HepG2 (cell line): ENCODE results near the gene KRT6C. TPM values are rescaled to one million over a fixed set of nuclear protein-coding genes. Genes with fewer than 3 reads are reported as not detected.
A peak's percentile ranks its signal among the peaks of the same experiment; 100 is the strongest.

ENCODE experiments used
- ATAC-seq: fragments of 200-7000 bp; cut with Tn5 transposase; 3 replicates; pipeline ENCODE4 v1.9.1; 2020; ENCODE audit warnings: mild to moderate bottlenecking, moderate library complexity
- BruUV-seq: library from RNA; stranded (reverse); fragments of 400-500 nt; replicated peaks from 2 replicates; lab custom pipeline; 2021; lab: Mats Ljungman, UMichigan
- CTCF ChIA-PET: fragments of 300-600 bp; formaldehyde crosslinking; extraction: SDS; loops from one replicate; lab custom pipeline; 2021; ENCODE audit warnings: low total read pairs, inconsistent platforms, low intra/inter-chr PET ratio; lab: Yijun Ruan, JAX
- POLR2A ChIA-PET: fragments of 350-600 bp; sonication (Branson Sonifier 250); formaldehyde crosslinking; loops from one replicate; lab custom pipeline; 2020; ENCODE audit warnings: antibody characterized with exemption, inconsistent platforms; lab: Yijun Ruan, JAX
- DNase-seq: peaks from one replicate; pipeline ENCODE4 v3.0.0-alpha.2; 2015; ENCODE audit warnings: low spot score
- FAIRE-seq: peaks from 3 replicates; lab custom pipeline; 2011; peaks lifted over from hg19 to GRCh38; lab: Jason Lieb, UNC
- H2AFZ ChIP-seq: one replicate; pipeline ENCODE4 v1.6.1; 2011; ENCODE audit warnings: low read length, inconsistent platforms
- H3K27ac ChIP-seq: fragments of 300-600 bp; 3 replicates; pipeline ENCODE4 v1.8.0; 2011; ENCODE audit warnings: mixed run types, mild to moderate bottlenecking, mixed read lengths, low read length, inconsistent platforms; ENCODE audit not compliant: insufficient read depth; ENCODE audit errors: extremely low read length
- H3K27me3 ChIP-seq, 2 experiments: fragments of 200-600 bp in 1 of 2; 2 replicates in 1 of 2; 3 replicates in 1 of 2; pipeline versions ENCODE4 v1.6.0 to v1.8.0; 2011; ENCODE audit warnings: low read length in 2 of 2, mild to moderate bottlenecking in 2 of 2, moderate library complexity in 2 of 2, inconsistent platforms in 1 of 2; ENCODE audit not compliant: insufficient read depth in 2 of 2, control insufficient read depth in 1 of 2
- H3K36me3 ChIP-seq, 2 experiments: fragments of 200-600 bp in 1 of 2; replicated peaks in 1 of 2; 2 replicates in 1 of 2; 3 replicates in 1 of 2; pipeline versions ENCODE4 v1.5.1 to v1.8.0; 2011; ENCODE audit warnings: low read length in 2 of 2, inconsistent platforms in 1 of 2; ENCODE audit not compliant: insufficient read depth in 2 of 2, control insufficient read depth in 1 of 2
- H3K4me1 ChIP-seq: 2 replicates; pipeline ENCODE4 v1.5.1; 2012; ENCODE audit warnings: low read length, inconsistent platforms; ENCODE audit not compliant: insufficient read depth
- H3K4me2 ChIP-seq: 2 replicates; pipeline ENCODE4 v1.6.0; 2011; ENCODE audit warnings: low read depth, low read length, inconsistent platforms
- H3K4me3 ChIP-seq, 3 experiments: fragments of 200-600 bp in 1 of 3; sonication (generic), shearing (Covaris generic) in 1 of 3; replicated peaks in 1 of 3; 2 replicates each; pipeline ENCODE4 v1.5.1; 2011 to 2016; ENCODE audit warnings: low read length in 3 of 3, inconsistent platforms in 2 of 3, low read depth in 2 of 3, mild to moderate bottlenecking in 2 of 3, control low read depth in 1 of 3, mixed read lengths in 1 of 3; ENCODE audit not compliant: insufficient read depth in 1 of 3
- H3K79me2 ChIP-seq: one replicate; pipeline ENCODE4 v1.6.1; 2011; ENCODE audit warnings: low read length, inconsistent platforms; ENCODE audit not compliant: insufficient read depth
- H3K9ac ChIP-seq: 2 replicates; pipeline ENCODE4 v1.6.0; 2011; ENCODE audit warnings: mild to moderate bottlenecking, low read depth, low read length, inconsistent platforms; ENCODE audit not compliant: insufficient read depth
- H3K9me3 ChIP-seq: 2 replicates; pipeline ENCODE4 v1.5.1; 2012; ENCODE audit warnings: mild to moderate bottlenecking, low read length
- H4K20me1 ChIP-seq: 2 replicates; pipeline ENCODE4 v1.6.0; 2011; ENCODE audit warnings: inconsistent platforms, mild to moderate bottlenecking, low read length, moderate library complexity; ENCODE audit not compliant: insufficient read depth
- CTCF ChIP-seq: sonication (generic); formaldehyde crosslinking; IDR thresholded peaks from 2 replicates; pipeline ENCODE4 v1.5.0; 2020; ENCODE audit warnings: mild to moderate bottlenecking, missing genetic modification reagents, moderate library complexity
- SP4 ChIP-seq: sonication (generic); formaldehyde crosslinking; IDR thresholded peaks from 2 replicates; pipeline ENCODE4 v1.8.1; 2023; ENCODE audit warnings: mild to moderate bottlenecking, missing genetic modification reagents
- SP5 ChIP-seq: IDR thresholded peaks from 2 replicates; pipeline ENCODE4 v1.6.1; 2016; ENCODE audit warnings: low read depth, borderline replicate concordance
- STAG1 ChIP-seq: sonication (generic); formaldehyde crosslinking; IDR thresholded peaks from 2 replicates; pipeline ENCODE4 v1.4.0; 2020; ENCODE audit warnings: missing genetic modification reagents
- STAT6 ChIP-seq: sonication (generic); formaldehyde crosslinking; IDR thresholded peaks from 2 replicates; pipeline ENCODE4 v1.4.0; 2020; ENCODE audit warnings: missing genetic modification reagents, mild to moderate bottlenecking, borderline replicate concordance
- ZNF619 ChIP-seq: sonication (generic); formaldehyde crosslinking; IDR thresholded peaks from 2 replicates; pipeline ENCODE4 v1.4.0; 2020; ENCODE audit warnings: mild to moderate bottlenecking, missing genetic modification reagents
- ZNF687 ChIP-seq: sonication (generic); formaldehyde crosslinking; IDR thresholded peaks from 2 replicates; pipeline ENCODE4 v1.5.1; 2020; ENCODE audit warnings: mild to moderate bottlenecking, missing genetic modification reagents, moderate library complexity
- WGBS: methylation state at CpG from one replicate; pipeline ENCODE4 v1.1.6; 2017; ENCODE audit warnings: low lambda C conversion rate; 5-methylcytosine and 5-hydroxymethylcytosine counted together
- in situ Hi-C: cut with HindIII; loops from 2 replicates; pipeline ENCODE4 v1.10.0; 2017; ENCODE audit warnings: low pct_unique_long_range_greater_than_20kb; ENCODE audit not compliant: extremely low pct_ligation_motif_present
- intact Hi-C: fragments of 100-400 bp; cut with micrococcal nuclease; formaldehyde crosslinking; loops from one replicate; pipeline ENCODE4 v1.10.0; 2022; ENCODE audit not compliant: unreplicated experiment
- polyA plus RNA-seq, 8 experiments: library from polyadenylated mRNA; depleted of rRNA in 3 of 8; stranded (reverse) in 7 of 8; unstranded in 1 of 8; fragments of >200 nt; fragmentation: Illumina TruSeq in 4 of 8; extraction: Trizol in 4 of 8; gene quantifications; 2 replicates each; pipeline versions ENCODE4 v1.2.1 to v1.2.3, GENCODE V29; 2011 to 2016; ENCODE audit warnings: low read depth in 4 of 8, missing spikeins in 1 of 8, mixed read lengths in 1 of 8; ENCODE audit not compliant: insufficient read depth in 1 of 8
- total RNA-seq, 5 experiments: library from RNA; depleted of rRNA; stranded (reverse); fragments of >200 nt; fragmentation: Illumina TruSeq; extraction: Trizol; gene quantifications; 2 replicates each; pipeline ENCODE4 v1.2.3, GENCODE V29; 2016; ENCODE audit warnings: low read depth in 1 of 5

The KRT6C gene
- total and polyA plus RNA-seq, 2 of the 13 experiments (the other 11 are each of a cell fraction or from before 2014, with no cell fraction given), result 0.03 TPM; not detected in 1

GRCh38 chr12:52432559-52433207, 40.9 kb downstream of the KRT6C start (continued):
- TF ChIP-seq ZNF619 (CRISPR knock-in tag), result no peak

- ChIA-PET POLR2A (no interaction called here), CTCF (no interaction called here)
- H3K9me3 ChIP-seq, result no peaks in the 10 kb centered on the region
- peaks cover 5 to 27% of the 10 kb centered on the region in 2 experiments; a peak in 3 of 5 replicates for H3K27me3 ChIP-seq
- WGBS, result 0% methylated on average over 3 of the region's 10 CpGs
- H3K4me2 ChIP-seq, result no peak overlapping the region
- no peak overlapping the region for H2AFZ ChIP-seq
- intact Hi-C loops (no loop called here), in situ Hi-C loops (no loop called here)
- no peak overlapping the region for H3K9ac ChIP-seq
- H3K4me3 ChIP-seq, result no peak overlapping the region
- TF ChIP-seq STAG1 (CRISPR knock-in tag) (peak; percentile 30; the same call in 1 of the 2 replicates), ZNF687 (0 out of 2 replicates have a peak, but pooled peaks have one; percentile 10), STAT6 (CRISPR knock-in tag) (no peak), SP4 (CRISPR knock-in tag) (no peak), CTCF (peak; percentile 61), SP5 (CRISPR knock-in tag) (no peak)
- H3K79me2 ChIP-seq, result no peaks in the 10 kb centered on the region
- no TSS peak for BruUV-seq
- H3K4me1 ChIP-seq, result no peaks in the 10 kb centered on the region
- FAIRE-seq, result no peak
- no peak overlapping the region for H3K27ac ChIP-seq
- H4K20me1 ChIP-seq, result no peaks in the 10 kb centered on the region
- no peak for DNase-seq
- peak; percentile 53 for ATAC-seq
- H3K36me3 ChIP-seq, result no peaks in the 10 kb centered on the region
Observed at GRCh38 chr12:52428121-52428520, 45.5 kb downstream of the KRT6C start.
